ENCODE measurements around the gene EDNRA. TPM values are rescaled to one million over a fixed set of nuclear protein-coding genes. Genes with fewer than 3 reads are reported as not detected.

EDNRA gene
- 11.0 TPM for total RNA-seq

GRCh38 chr4:147480891-147481576 is at the start of gene EDNRA:
EDNRA (plus strand) TSS chr4:147481097; CDS start chr4:147485682, 4,585 bp downstream.

Other genes starting within 250 kb of the EDNRA start
- 43.2 TPM for gene TMEM184C, start 136.3 kb downstream of the EDNRA start, total RNA-seq
- 14.1 TPM for gene PRMT9, start 203.1 kb downstream of the EDNRA start, total RNA-seq

Measured in parietal lobe (tissue), 1 donor.